NCI-H2227 (cell line): Measurements from ENCODE around the gene WNK4.

Experiments used
- DNase-seq: peaks from one replicate; lab custom pipeline; 2025; ENCODE audit not compliant: unreplicated experiment; lab: John Stamatoyannopoulos, UW

WNK4 gene

DNA sequence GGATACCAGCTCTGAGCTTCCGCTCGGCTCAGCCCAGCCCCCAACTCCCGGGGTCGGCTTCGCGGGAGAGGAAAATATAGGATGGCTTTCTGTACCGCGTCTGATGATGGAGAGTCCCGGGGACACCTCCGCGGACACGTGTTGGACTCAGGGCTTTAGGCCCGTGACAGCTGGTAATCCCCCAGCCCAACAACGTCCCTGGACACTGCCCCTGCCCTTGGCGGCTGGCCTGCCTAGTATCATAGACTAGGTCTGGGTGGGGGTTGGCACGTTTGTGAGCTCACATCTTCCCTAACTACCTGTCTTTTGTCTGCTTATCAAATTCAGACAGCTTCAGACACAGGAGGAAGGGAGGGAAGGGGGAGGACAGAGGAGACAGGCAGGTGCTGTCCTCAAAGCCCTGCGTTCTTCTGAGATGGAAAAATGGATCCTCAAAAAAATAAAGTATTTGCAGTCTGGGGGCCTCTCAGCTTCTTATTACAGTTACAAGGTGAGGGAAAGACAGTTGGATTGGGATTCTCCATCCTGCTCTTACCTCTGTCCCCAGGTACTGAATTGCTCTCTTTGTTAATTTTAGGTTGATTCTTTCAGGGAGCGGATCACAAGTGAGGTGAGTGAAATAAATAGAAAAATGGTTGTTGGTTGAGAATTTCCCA lies 53.5 kb downstream of the WNK4 start:
- DNase-seq: no peak

DNA sequence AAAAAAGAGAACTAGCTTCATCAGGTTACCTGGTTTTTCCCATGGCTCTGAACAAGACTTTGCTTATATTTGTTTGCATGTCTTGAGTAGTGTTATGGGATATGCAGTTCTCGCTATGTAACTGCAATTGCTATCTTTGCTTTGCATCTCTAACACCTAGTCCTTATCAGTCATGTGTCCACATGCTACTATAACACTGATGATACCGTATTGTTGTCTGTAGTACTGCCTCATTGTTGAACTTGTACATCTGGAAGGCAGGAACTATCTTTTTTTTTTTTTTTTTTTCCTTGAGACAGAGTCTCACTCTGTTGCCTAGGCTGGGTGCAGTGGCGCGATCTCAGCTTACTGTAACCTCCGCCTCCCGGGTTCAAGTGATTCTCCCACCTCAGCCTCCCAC lies 55.3 kb downstream of the WNK4 start:
- DNase-seq: no peak

GRCh38 chr17:42841975-42842685 lies 61.7 kb downstream of the WNK4 start:
- DNase-seq: no peak

DNA sequence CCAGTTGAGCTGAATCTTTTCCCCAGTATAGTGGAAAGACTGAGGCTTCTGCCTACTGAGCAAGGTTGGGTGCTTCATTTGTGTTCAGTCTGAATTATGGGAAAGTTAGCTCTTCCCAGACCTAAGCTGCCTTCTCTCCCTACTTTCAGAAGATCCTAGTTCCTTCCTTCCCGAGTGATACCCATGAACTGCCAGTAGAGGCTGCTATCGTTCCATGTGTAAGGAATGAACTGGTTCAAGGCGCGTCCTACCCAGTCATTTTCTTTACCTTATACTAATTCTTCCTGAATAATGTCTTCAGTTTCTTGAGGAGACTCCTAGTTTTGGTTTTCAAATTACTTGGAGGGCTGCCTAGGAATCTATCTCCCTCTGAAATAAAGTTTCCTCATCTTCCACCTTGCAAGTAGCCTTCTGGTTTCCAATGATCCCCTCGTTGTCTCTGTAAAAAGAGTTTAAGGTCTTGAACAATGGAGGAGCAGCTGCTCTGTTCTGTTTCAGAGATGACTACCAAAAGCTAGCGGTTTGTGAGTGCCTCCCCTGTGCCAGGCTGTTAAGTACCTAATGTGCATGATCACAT lies 63.0 kb downstream of the WNK4 start:
- DNase-seq: peak; percentile 69

DNA sequence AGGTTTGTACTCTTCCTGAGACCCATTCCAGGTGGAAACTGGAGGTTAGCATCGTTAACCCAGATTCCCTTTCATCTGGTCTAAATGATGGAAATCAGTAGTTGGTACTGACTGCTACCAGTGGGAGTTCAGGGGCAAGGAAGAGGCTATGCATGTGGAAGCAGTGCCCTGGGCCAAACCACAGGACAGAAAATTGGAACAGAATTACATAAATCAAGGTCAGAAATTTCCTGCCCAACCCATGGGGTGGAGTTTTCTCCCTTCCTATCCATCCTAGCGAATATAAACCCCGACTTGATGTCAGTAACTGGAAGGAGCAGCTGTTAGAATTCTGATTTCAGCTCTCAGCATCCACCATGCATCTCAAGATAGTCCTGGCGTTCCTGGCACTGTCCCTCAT lies 63.9 kb downstream of the WNK4 start, which contains the start of gene AOC2:
Gene AOC2, plus strand, starts transcription at position 310 of the 400 bp plus-strand sequence. Its CDS starts 47 bp downstream, at position 357.
- no peak for DNase-seq

GRCh38 chr17:42844761-42845555 lies 64.5 kb downstream of the WNK4 start:
- no peak for DNase-seq

- no peak for DNase-seq
Measured at GRCh38 chr17:42845556-42845917, 65.1 kb downstream of the WNK4 start.

DNA sequence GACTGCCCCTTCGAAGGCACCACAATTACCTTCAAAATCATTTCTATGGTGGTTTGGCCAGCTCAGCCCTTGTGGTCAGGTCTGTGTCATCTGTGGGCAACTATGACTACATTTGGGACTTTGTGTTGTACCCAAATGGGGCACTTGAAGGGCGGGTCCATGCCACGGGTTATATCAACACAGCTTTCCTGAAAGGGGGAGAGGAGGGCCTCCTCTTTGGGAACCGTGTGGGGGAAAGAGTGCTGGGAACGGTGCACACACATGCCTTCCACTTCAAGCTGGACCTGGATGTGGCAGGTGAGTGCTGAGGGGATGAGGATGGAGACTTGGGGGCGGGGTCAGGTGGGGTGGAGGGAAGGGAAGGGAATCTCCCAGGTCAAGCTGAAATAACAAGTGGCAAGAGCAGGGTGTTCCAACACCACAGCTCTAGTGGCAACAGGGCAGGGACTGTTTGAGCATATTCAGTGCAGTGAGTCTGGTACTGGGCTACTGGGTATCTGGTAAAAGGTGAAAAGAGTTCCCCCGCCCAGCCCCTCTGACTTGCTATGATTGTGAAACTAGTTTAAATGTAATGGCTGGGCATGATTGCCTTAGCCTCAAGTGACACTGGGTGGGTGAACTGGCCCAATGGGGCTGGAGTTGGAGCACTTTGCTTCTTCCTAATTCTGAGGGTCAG lies 65.6 kb downstream of the WNK4 start:
- no peak for DNase-seq
